HG02852 (cell line): ENCODE measurements around the gene TMEM205.

Experiments
- ATAC-seq: cut with Tn5 transposase; IDR thresholded peaks from one replicate; pipeline ENCODE4 v1.9.1; 2021; ENCODE audit warnings: mild to moderate bottlenecking, moderate library complexity; ENCODE audit not compliant: unreplicated experiment

The TMEM205 gene

DNA sequence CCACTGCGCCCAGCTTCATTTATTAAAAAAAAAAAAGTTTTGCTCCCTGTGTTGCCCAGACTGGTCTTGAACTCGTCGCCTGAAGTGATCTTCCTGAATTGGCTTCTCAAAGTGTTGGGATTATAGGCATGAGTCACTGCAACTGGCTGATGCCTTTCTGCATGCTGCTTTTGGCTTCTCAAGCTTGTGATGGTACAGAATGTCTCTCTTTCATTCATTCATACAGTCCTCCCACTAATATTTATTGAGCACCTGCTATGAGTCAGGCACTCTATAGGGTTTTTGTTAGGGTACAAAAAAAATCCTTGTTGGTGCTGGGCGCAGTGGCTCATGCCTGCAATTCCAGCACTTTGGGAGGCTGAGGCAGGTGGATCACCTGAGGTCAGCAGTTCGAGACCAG lies 41.1 kb downstream of the TMEM205 start:
- ATAC-seq = no peak

DNA sequence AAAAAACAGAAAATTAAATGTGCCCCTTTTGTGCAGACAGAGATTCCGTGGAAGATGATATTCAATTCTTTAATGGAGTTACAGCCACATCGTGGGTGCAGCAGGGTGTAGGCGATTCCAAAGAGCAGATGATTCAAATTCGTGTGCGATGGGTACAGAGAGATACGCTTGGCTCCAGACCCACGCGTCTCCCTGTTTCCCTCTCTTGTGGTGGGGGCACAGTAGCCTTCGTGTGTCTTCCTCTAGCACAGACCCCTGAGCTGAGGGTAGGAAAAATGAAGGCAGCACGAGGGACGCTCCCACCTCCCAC lies 45.3 kb downstream of the TMEM205 start:
- ATAC-seq = no peak

DNA sequence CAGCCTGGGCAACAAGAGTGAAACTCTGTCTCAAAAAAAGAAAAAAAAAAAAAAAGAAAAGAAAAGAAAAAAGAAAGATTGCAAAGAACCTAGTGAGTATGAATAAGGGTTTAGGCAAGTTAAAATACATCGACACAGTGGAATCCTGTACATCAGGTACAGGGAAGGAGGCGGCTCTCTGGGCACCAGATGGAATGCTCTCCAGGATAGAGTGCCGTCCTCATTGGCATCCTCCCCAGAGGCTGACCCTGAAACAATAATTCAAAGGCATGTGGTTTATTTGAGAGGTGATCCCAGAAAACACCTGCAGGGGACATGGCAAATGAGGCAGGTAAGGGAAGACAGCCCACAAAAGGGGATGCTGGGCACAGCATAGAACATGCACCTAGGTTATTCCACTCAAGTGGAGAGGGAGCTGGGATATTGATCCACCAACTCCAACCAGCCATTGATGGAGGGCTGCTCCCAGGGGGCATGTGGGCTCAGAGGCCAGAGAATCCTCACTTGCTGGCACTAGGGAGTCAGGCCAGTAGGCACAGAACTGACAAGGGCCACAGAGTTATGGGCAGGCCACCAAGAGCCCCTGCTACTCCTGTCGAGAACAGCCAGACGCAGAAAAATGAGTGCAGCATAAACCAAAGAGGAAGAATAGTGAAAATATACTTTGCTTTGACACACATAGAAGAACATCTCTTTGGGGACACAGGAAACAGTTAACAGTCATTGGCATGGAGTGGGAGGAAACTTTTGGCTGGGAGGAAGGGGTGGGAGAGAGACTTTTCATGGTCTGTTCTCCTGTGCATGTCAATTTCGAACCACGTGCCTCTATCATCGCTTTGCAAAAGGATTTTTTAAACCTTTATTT lies 45.9 kb downstream of the TMEM205 start:
- no peak for ATAC-seq

DNA sequence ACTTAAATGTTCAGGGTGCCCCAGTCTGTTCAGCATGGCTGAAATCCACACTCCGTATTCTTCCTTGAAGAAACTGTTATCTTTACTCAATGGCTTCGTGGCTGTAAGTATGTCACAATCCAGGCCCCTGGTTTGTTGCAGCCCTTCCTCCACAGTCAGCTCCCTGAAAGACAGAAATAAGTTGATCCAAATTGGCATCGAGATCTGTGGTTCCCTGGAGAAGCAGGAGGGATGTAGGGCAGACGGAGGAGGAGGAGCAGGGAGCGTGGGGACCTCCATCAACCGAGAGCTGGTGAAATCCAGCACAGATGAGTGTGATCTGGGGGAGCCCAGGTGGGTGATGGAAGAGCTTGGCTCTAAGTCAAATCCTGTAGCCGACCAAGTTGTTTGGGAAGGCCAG lies 49.8 kb downstream of the TMEM205 start:
- no peak for ATAC-seq

DNA sequence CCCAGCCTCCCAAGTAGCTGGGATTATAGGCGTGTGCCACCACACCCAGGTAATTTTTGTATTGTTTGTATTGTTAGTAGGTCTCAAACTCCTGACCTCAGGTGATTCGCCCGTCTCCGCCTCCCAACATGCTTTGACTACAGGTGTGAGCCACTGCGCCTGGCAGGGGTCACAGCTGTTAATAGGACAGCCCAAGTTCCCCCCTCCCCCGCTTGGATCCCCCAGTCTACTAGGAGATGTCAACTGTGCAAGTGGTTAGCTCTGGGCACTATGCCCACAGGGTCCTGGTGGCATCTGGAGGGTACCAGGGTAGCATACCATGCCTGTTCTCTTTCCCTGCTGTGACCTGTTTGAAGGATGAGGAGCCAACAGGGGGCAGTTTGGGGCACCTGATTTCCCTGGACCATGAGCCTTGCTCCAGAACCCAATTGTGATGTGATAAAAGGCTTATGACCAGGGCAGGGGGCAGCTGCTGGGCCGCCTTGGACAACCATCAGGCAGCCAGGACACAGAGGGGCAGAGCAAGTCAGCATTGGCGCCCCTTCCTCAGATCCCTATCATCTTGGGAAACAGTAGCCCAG lies 50.3 kb downstream of the TMEM205 start, which contains the start of gene TSPAN16:
Gene TSPAN16 (plus strand): TSS at position 496 of the 581 bp plus-strand sequence. CDS start 138 bp downstream, outside the sequence.
- ATAC-seq = no peak

DNA sequence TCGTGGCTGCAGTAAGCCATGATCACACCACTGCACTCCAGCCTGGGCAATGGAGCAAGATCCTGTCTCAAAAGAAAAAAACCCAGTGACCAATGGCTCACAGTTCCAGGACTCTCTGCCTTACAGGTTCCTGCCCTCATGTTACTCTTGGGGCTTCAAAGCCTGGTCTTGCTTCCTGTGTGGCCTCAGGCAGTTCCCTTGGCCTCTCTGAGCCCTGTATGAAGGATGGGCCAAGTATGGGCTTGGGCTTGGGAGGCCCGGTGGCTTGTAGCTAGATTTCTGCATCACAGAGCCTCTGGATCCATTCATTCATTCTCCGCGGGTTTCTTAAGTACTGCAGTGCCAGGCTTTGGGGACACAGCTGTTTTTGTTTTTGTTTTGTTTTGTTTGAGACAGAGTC lies 50.9 kb downstream of the TMEM205 start:
- ATAC-seq = no peak

DNA sequence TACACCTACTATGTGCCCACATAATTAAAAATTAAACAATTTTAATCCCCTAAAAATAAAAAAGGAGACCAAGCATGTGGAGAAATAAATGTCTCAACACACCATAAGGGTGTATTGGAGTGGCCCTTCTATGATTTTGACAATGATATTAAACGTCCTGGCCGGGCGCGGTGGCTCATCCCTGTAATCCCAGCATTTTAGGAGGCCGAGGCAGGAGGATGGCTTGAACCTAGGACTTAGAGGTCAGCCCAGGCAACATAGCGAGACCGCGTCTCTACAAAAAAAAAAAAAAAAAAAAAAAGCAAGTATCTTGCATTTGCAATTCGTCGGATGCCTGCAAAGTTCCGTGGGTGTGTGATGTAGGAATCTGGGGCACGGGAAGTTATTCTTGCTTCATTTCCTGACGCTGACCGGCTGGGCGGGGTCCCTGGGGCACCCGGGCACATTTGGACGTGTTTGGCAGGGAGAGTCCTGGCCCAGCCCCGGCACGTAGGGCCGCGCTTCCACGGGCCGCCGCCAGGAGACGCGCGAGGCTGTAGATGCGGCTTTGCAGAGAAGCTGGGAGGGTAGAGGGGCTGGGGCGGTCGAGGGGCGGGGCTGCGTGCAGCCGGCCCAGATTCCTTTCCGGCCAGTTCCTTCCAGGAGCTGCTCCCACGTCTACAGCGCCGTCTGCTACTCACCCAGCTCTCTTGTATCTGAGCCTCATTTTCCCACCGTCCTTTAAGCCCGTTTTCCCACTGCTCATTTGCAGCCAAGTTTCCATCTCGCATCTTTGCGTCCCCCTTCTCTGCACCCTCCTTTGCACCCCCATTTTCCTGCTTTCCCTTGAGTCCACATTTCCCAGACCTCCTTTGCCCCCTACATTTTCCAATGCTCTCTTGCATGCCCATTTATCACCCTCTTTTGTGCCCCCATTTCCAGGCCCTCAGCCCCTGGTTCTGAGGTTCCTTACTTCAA lies 52.4 kb downstream of the TMEM205 start:
- ATAC-seq = no peak
